ENCODE data around the gene IFNGR1.
"Not testable (repeated sequence)": the region's sequence is repeated elsewhere in the genome, so short reads cannot be mapped to it uniquely, and the experiment has no call there.

The IFNGR1 gene

GRCh38 chr6:137235686-137236085, 16.5 kb upstream of the IFNGR1 start:
- no peak for DNase-seq

GRCh38 chr6:137233911-137234863, 15.0 kb upstream of the IFNGR1 start:
- DNase-seq = no peak

GRCh38 chr6:137231895-137232294, 12.7 kb upstream of the IFNGR1 start:
- no peak for DNase-seq

- no peak for DNase-seq
Measured at GRCh38 chr6:137230956-137231555, 11.9 kb upstream of the IFNGR1 start.

GRCh38 chr6:137230547-137230946, 11.4 kb upstream of the IFNGR1 start:
- DNase-seq = no peak

- DNase-seq = no peak
Measured at GRCh38 chr6:137229075-137229759, 10.0 kb upstream of the IFNGR1 start.

GRCh38 chr6:137227871-137228302, 8.7 kb upstream of the IFNGR1 start:
- no peak for DNase-seq

GRCh38 chr6:137226697-137227096, 7.5 kb upstream of the IFNGR1 start:
- DNase-seq = no peak

- DNase-seq = no peak
Measured at GRCh38 chr6:137224799-137225198, 5.6 kb upstream of the IFNGR1 start.

- DNase-seq = no peak
Measured at GRCh38 chr6:137223370-137224131, 4.4 kb upstream of the IFNGR1 start.

- DNase-seq = no peak
Measured at GRCh38 chr6:137222381-137222780, 3.2 kb upstream of the IFNGR1 start.

- no peak for DNase-seq
Measured at GRCh38 chr6:137219664-137220252, 573 bp upstream of the IFNGR1 start.

GRCh38 chr6:137218473-137218916, 690 bp downstream of the IFNGR1 start:
- DNase-seq = no peak

GRCh38 chr6:137217801-137218472, 1.2 kb downstream of the IFNGR1 start:
- no peak for DNase-seq

GRCh38 chr6:137216875-137217553, 2.2 kb downstream of the IFNGR1 start:
- no peak for DNase-seq

GRCh38 chr6:137216106-137216505, 3.1 kb downstream of the IFNGR1 start:
- DNase-seq = no peak

- DNase-seq = not testable (repeated sequence)
Measured at GRCh38 chr6:137215630-137216029, 3.6 kb downstream of the IFNGR1 start.

GRCh38 chr6:137214931-137215330, 4.3 kb downstream of the IFNGR1 start:
- DNase-seq = no peak

GRCh38 chr6:137213813-137214212, 5.4 kb downstream of the IFNGR1 start:
- no peak for DNase-seq

GRCh38 chr6:137213331-137213740, 5.8 kb downstream of the IFNGR1 start:
- no peak for DNase-seq

- DNase-seq = no peak
Measured at GRCh38 chr6:137211910-137212309, 7.3 kb downstream of the IFNGR1 start.
